Subcutaneous adipose tissue (tissue), 4 donors: ENCODE measurements around the gene B4GALT7. TPM values are rescaled to one million over a fixed set of nuclear protein-coding genes. Genes with fewer than 3 reads are reported as not detected.

Source experiments
- total RNA-seq, 4 donors: library from RNA; depleted of rRNA; stranded (reverse); fragments of >200 nt; gene quantifications; one replicate each; pipeline ENCODE4 v1.1.0, GENCODE V29; 2016
- TF ChIP-seq, protein P1 (sequence below): fragments of 450-650 bp; IDR thresholded peaks from one replicate; pipeline ENCODE4 v1.5.1; 2016; ENCODE audit warnings: low read depth, mild to moderate bottlenecking, control low read depth, antibody characterized with exemption, moderate library complexity

B4GALT7 gene
- total RNA-seq, 4 donors from 2014 or later = 16.1 to 35.2 (median 20.8) TPM

GRCh38 chr5:177557041-177557647 lies 42.8 kb upstream of the B4GALT7 start:
- TF ChIP-seq, protein P1, sequence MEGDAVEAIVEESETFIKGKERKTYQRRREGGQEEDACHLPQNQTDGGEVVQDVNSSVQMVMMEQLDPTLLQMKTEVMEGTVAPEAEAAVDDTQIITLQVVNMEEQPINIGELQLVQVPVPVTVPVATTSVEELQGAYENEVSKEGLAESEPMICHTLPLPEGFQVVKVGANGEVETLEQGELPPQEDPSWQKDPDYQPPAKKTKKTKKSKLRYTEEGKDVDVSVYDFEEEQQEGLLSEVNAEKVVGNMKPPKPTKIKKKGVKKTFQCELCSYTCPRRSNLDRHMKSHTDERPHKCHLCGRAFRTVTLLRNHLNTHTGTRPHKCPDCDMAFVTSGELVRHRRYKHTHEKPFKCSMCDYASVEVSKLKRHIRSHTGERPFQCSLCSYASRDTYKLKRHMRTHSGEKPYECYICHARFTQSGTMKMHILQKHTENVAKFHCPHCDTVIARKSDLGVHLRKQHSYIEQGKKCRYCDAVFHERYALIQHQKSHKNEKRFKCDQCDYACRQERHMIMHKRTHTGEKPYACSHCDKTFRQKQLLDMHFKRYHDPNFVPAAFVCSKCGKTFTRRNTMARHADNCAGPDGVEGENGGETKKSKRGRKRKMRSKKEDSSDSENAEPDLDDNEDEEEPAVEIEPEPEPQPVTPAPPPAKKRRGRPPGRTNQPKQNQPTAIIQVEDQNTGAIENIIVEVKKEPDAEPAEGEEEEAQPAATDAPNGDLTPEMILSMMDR = no peak

- TF ChIP-seq, protein P1 = no peak
These were observed 42.1 kb upstream of the B4GALT7 start for GRCh38 chr5:177557796-177558195.

DNA sequence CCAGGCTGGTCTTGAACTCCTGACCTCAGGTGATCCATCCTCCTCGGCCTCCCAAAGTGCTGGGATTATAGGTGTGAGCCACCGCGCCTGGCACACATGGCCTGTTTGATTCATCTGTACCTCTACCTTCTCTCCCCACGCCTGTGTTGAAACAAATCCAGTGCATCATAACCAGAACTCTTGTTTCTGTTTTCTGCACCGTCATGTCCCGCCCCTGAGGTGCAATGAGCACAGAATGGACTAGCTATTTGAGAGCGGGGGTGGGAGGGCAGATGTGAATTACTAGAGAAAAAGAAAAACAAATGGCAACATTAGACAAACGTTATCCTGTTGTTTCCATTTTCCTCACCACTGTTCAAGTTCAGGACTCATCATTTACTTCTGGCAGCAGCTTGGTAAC lies 34.9 kb upstream of the B4GALT7 start:
- TF ChIP-seq, protein P1 = no peak

- TF ChIP-seq, protein P1 = no peak
These were observed 31.6 kb upstream of the B4GALT7 start for GRCh38 chr5:177568326-177568725.

DNA sequence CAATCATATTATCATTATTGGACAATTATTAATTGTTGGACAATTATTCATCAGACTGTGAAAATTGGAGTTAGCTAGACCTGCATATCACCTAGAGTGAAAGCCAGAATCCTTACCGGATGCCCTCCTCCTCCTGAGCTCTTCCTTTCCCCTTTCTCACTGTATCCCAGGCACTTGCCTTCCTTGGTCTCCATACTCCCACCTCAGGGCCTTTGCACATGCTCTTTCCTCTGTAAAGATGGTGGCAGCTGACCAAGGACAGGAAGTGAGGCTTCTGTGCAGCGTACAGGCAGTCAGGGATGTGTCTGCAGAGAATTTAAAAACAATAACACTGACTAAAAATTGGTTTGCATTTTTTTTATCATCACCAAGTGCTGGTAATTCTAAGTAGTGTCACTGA lies 30.0 kb upstream of the B4GALT7 start:
- TF ChIP-seq, protein P1 = no peak

- TF ChIP-seq, protein P1 = no peak
These were observed 24.4 kb upstream of the B4GALT7 start for GRCh38 chr5:177575488-177575887.

DNA sequence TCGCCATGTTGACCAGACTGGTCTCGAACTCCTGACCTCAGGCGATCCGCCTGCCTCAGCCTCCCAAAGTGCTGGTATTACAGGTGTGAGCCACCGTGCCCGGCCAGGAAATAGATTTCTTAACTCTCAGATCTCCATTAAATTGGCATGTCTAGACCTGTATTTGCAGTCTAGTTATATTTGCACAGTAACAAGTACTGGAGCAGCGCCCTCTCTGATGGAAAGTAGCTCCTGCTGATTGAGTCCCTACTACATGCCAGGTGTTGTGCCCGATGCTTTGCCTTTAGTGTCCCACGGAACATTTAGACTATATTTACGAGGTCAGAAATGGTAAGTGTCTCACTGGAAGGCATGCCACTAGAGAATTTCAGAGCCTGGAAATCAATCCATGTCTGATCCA lies 23.8 kb upstream of the B4GALT7 start:
- TF ChIP-seq, protein P1 = no peak
